Lower lobe of right lung (tissue), 2 donors: ENCODE results near the gene ZFYVE27. TPM values are rescaled to one million over a fixed set of nuclear protein-coding genes. Genes with fewer than 3 reads are reported as not detected.
A peak's percentile ranks its signal among the peaks of the same experiment; 100 is the strongest.

Experiments used
- ATAC-seq, 2 donors: fragments of 200-7000 bp; cut with Tn5 transposase; one replicate each; pipeline ENCODE4 v1.9.1; 2020 to 2022; ENCODE audit warnings: mild to moderate bottlenecking in 2 of 2, moderate library complexity in 2 of 2
- DNase-seq: peaks from one replicate; pipeline ENCODE4 v3.0.0-alpha.2; 2020
- H3K27ac ChIP-seq: fragments of 200-600 bp; one replicate; pipeline ENCODE4 v1.8.0; 2022
- H3K27me3 ChIP-seq: fragments of 200-600 bp; one replicate; pipeline ENCODE4 v1.8.0; 2022; ENCODE audit warnings: low read depth
- H3K36me3 ChIP-seq: fragments of 200-600 bp; one replicate; pipeline ENCODE4 v1.8.0; 2022; ENCODE audit warnings: mild to moderate bottlenecking
- H3K4me1 ChIP-seq: fragments of 200-600 bp; one replicate; pipeline ENCODE4 v1.8.0; 2022
- H3K4me3 ChIP-seq: fragments of 200-600 bp; one replicate; pipeline ENCODE4 v1.8.0; 2022; ENCODE audit warnings: mild to moderate bottlenecking
- H3K9me3 ChIP-seq: fragments of 200-600 bp; one replicate; pipeline ENCODE4 v1.8.0; 2022
- CTCF ChIP-seq: fragments of 200-600 bp; IDR thresholded peaks from one replicate; pipeline ENCODE4 v1.8.0; 2022; ENCODE audit warnings: antibody characterized with exemption, mild to moderate bottlenecking
- intact Hi-C: fragments of 100-400 bp; cut with DNase I; formaldehyde crosslinking; loops from one replicate; pipeline ENCODE4 v1.11.0; 2022
- total RNA-seq: library from RNA; stranded (reverse); fragmentation: NEBNext Ultra II Directional; extraction: Animal tissue kit (Norgen Biotek cat#: 25700); gene quantifications from one replicate; pipeline ENCODE4 v1.2.1, GENCODE V29; 2021
- donor health status: DM: no; HTN: yes; CAD: no; lungs with severe emphysema.

ZFYVE27 gene
- total RNA-seq, 1 donor from 2014 or later = 28.3 TPM

DNA sequence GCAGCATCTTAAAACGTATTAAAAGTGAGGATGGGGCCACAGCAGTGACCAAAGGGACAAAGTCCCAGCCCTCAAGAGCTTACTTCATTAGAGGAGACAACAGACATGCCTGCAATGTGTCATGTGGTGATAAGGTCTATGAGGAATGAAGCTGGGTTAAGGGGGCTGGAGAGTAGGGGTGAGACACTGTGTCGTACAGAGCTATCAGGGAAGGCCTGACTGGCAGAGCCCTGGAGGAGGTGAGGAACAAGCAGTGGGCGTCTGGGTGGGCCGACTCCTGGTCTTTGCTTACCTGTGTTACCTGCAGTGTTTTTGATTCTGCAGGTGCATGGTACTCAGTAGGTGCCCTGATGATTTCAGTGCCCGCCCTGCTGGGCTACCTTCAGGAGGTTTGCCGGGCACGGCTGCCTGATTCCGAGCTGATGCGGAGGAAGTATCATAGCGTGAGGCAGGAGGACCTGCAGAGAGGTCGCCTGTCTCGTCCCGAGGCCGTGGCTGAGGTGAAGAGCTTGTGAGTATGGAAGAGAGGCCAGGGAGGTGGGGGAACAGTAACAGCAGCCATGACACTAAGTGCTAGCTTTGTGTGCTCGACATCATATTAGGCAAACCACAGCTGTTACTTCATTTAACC, 7.6 kb downstream of the ZFYVE27 start:
- Histone ChIP-seq H3K27ac (no peak overlapping the region), H3K9me3 (no peaks in the 10 kb centered on the region), H3K4me3 (no peak overlapping the region), H3K27me3 (no peaks in the 10 kb centered on the region), H3K36me3 (peaks cover 96% of the 10 kb centered on the region), H3K4me1 (no peaks in the 10 kb centered on the region)
- no peak for TF ChIP-seq CTCF
- intact Hi-C loops = no loop called here
- no peak for DNase-seq
- ATAC-seq = peak; percentile 11 to 19

GRCh38 chr10:97747573-97747972, 10.6 kb downstream of the ZFYVE27 start:
- TF ChIP-seq CTCF = no peak
- Histone ChIP-seq H3K36me3 (peaks cover 100% of the 10 kb centered on the region), H3K4me1 (no peaks in the 10 kb centered on the region), H3K4me3 (no peak overlapping the region), H3K27me3 (no peaks in the 10 kb centered on the region), H3K9me3 (no peaks in the 10 kb centered on the region), H3K27ac (no peak overlapping the region)
- intact Hi-C loops = no loop called here
- DNase-seq (no peak), ATAC-seq (no peak)

DNA sequence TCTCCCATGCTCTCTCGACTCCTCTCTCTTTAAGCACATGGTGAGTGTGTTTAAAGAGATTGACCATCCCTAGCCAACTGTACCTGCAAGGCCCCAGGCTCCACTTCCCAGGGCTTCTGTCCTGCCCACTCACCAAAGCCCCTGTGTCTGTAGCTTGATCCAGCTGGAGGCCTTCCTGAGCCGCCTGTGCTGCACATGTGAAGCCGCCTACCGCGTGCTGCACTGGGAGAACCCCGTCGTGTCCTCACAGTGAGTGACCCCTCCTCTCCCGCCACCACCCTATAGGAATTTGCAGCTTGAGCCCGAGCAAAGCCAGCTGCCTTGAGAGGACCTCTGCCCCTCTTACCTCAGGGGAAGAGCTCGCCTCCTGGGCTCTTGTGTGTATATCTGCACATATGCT, 11.2 kb downstream of the ZFYVE27 start:
- Histone ChIP-seq H3K4me3 (no peak overlapping the region), H3K36me3 (peaks cover 100% of the 10 kb centered on the region), H3K9me3 (no peaks in the 10 kb centered on the region), H3K4me1 (no peaks in the 10 kb centered on the region), H3K27me3 (no peaks in the 10 kb centered on the region), H3K27ac (no peak overlapping the region)
- TF ChIP-seq CTCF = no peak
- ATAC-seq = no peak
- DNase-seq = no peak
- intact Hi-C loops = no loop called here

DNA sequence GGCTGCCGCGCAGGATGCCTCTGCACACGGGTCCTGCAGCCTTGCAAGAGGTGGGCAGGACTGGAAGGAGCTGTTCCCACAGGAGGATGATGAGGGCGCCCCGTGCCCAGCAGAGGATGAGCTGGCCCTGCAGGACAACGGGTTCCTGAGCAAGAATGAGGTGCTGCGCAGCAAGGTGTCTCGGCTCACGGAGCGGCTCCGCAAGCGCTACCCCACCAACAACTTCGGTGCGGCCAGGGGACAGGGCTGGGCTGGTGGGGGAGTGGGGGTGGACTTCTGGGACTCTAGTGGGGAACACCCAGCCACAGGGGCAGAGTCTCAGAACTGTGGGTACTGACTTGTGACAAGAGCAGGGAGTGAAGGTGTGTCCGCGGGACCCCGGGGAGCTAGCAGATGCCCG, 16.0 kb downstream of the ZFYVE27 start:
- no peak overlapping the region for H3K4me3 ChIP-seq
- intact Hi-C loops = no loop called here
- H3K27me3 ChIP-seq = no peaks in the 10 kb centered on the region
- no peak overlapping the region for H3K27ac ChIP-seq
- H3K36me3 ChIP-seq = peaks cover 100% of the 10 kb centered on the region
- no peak for DNase-seq
- no peak for TF ChIP-seq CTCF
- ATAC-seq = no peak
- H3K9me3 ChIP-seq = no peaks in the 10 kb centered on the region
- H3K4me1 ChIP-seq = no peaks in the 10 kb centered on the region

GRCh38 chr10:97754726-97755125, 17.8 kb downstream of the ZFYVE27 start:
- Histone ChIP-seq H3K4me1 (no peaks in the 10 kb centered on the region), H3K36me3 (peaks cover 98% of the 10 kb centered on the region), H3K27me3 (no peaks in the 10 kb centered on the region), H3K9me3 (no peaks in the 10 kb centered on the region), H3K27ac (no peak overlapping the region), H3K4me3 (no peak overlapping the region)
- no peak for TF ChIP-seq CTCF
- ATAC-seq = no peak
- intact Hi-C loops = no loop called here
- no peak for DNase-seq
